AG04450 (cell line): ENCODE data around the gene BCKDK. TPM values are rescaled to one million over a fixed set of nuclear protein-coding genes. Genes with fewer than 3 reads are reported as not detected.
A peak's percentile ranks its signal among the peaks of the same experiment; 100 is the strongest.

Source experiments
- CTCF ChIA-PET: fragments of 300-600, 350-600 bp; formaldehyde crosslinking; extraction: SDS; loops from one replicate; lab custom pipeline; 2022; ENCODE audit warnings: antibody characterized with exemption, inconsistent platforms; lab: Charles Lee
- POLR2A ChIA-PET: fragments of 350-600 bp; formaldehyde crosslinking; extraction: SDS; loops from one replicate; lab custom pipeline; 2021; ENCODE audit warnings: antibody characterized with exemption, inconsistent platforms; lab: Yijun Ruan, JAX
- DNase-seq: peaks from one replicate; pipeline ENCODE4 v3.0.0-alpha.2; 2011; ENCODE audit warnings: low read depth, low spot score
- H3K27ac ChIP-seq: one replicate; pipeline ENCODE4 v1.5.1; 2012; ENCODE audit warnings: low read depth, low read length, control low read depth
- H3K27me3 ChIP-seq: one replicate; pipeline ENCODE4 v1.6.0; 2012; ENCODE audit warnings: low read length; ENCODE audit not compliant: control insufficient read depth, insufficient read depth
- H3K4me3 ChIP-seq: 2 replicates; pipeline ENCODE4 v1.5.1; 2011; ENCODE audit warnings: mild to moderate bottlenecking, low read depth, low read length, control low read depth
- H3K9me3 ChIP-seq: 2 replicates; pipeline ENCODE4 v1.5.1; 2012; ENCODE audit warnings: low read length; ENCODE audit not compliant: control insufficient read depth, insufficient read depth
- polyA plus RNA-seq: library from polyadenylated mRNA; depleted of rRNA; stranded (reverse); fragments of >200 nt; gene quantifications from 2 replicates; pipeline ENCODE4 v1.2.3, GENCODE V29; 2011
- TF ChIP-seq, protein P1 (sequence below): IDR thresholded peaks from 2 replicates; pipeline ENCODE4 v1.5.1; 2011; ENCODE audit warnings: low read depth, low read length, control low read depth, inconsistent platforms

The BCKDK gene
- polyA plus RNA-seq, 1 experiment = 31.6 TPM

DNA sequence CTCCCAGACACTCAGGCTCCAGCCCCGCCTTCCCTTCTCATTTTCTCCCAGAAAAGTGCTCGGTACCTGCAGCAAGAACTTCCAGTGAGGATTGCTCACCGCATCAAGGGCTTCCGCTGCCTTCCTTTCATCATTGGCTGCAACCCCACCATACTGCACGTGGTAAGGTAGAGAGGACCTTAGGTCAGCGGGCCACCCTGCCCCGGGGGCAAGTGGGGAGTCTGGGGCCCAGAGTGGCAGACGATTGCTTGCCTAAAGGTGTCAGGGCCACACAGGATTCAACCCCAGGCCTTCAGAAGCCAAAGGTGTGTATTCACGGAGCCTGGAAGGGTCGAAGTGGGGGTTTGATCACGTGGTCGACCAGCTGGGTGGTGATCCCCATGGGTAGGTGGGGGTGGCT, 1.4 kb downstream of the BCKDK start:
- no peaks in the 10 kb centered on the region for H3K9me3 ChIP-seq
- no peak overlapping the region for H3K27ac ChIP-seq
- TF ChIP-seq, protein P1, sequence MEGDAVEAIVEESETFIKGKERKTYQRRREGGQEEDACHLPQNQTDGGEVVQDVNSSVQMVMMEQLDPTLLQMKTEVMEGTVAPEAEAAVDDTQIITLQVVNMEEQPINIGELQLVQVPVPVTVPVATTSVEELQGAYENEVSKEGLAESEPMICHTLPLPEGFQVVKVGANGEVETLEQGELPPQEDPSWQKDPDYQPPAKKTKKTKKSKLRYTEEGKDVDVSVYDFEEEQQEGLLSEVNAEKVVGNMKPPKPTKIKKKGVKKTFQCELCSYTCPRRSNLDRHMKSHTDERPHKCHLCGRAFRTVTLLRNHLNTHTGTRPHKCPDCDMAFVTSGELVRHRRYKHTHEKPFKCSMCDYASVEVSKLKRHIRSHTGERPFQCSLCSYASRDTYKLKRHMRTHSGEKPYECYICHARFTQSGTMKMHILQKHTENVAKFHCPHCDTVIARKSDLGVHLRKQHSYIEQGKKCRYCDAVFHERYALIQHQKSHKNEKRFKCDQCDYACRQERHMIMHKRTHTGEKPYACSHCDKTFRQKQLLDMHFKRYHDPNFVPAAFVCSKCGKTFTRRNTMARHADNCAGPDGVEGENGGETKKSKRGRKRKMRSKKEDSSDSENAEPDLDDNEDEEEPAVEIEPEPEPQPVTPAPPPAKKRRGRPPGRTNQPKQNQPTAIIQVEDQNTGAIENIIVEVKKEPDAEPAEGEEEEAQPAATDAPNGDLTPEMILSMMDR = no peak
- ChIA-PET CTCF (interaction anchor here (1.1 to 1.6 kb wide), 2 partner anchors 32 to 33 kb away, joined by 4 to 5 read pairs; no protein-coding TSS in a partner anchor), POLR2A (no interaction called here)
- DNase-seq = no peak
- H3K27me3 ChIP-seq = no peaks in the 10 kb centered on the region
- H3K4me3 ChIP-seq = peak overlapping the region; percentile 75; the same call in 1 of the 2 replicates

DNA sequence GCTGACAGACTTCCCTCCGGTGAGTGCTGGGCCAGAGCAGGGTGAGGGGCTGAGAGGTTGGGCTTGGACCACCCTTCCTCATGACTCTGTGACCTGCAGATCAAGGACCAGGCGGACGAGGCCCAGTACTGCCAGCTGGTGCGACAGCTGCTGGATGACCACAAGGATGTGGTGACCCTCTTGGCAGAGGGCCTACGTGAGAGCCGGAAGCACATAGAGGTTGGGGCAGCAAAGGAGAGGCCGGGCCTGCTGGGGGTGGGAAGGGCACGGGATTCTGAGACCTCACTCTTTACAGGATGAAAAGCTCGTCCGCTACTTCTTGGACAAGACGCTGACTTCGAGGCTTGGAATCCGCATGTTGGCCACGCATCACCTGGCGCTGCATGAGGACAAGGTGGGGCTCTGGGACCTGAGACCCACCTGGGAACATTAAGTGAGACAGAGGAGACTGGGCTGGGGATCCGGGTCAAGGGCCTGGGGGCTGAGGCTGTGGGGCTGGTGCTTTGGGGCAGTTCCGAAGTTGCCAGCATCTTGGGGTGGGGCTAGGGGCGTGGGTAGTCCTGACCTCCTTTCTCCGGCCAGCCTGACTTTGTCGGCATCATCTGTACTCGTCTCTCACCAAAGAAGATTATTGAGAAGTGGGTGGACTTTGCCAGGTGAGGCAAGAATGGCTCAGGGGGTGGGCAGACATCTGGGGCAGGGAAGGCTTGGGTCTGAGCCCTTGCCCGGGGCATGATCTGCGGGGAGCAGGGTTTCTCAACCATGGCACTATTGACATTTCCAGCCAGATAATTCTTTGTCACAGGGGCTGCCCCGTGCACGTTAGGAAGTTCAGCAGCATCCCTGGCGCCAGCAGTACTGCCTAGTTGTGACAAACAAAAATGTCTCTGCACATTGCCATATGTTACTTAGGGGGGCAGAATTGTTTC, 2.2 kb downstream of the BCKDK start:
- Histone ChIP-seq H3K4me3 (no peak overlapping the region), H3K27ac (no peak overlapping the region)

DNA sequence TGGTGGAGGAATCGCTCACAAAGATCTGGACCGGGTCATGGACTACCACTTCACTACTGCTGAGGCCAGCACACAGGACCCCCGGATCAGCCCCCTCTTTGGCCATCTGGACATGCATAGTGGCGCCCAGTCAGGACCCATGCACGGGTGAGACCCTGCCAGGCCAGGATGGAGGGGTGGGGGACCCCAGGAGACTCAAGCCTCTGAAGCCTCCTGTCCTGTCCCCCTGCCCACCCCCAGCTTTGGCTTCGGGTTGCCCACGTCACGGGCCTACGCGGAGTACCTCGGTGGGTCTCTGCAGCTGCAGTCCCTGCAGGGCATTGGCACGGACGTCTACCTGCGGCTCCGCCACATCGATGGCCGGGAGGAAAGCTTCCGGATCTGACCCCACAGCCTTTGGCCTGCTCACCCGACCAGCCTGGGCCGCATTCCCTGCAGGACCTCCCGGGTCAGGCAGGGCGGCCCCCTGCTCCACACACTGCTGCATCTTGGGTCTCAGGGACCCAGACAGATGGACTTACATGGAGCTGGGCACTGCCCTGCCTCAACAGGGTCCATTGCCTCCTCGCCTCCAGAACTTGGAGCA, 3.8 kb downstream of the BCKDK start:
- Histone ChIP-seq H3K27me3 (no peaks in the 10 kb centered on the region), H3K4me3 (no peak overlapping the region), H3K27ac (no peak overlapping the region), H3K9me3 (no peaks in the 10 kb centered on the region; the same call in 1 of the 2 replicates)
- ChIA-PET POLR2A (no interaction called here), CTCF (interaction anchor here (0.8 kb wide), 1 partner anchor 31 kb away, joined by 4 read pairs; no protein-coding TSS in a partner anchor)
- TF ChIP-seq, protein P1 = no peak
- no peak for DNase-seq

More for the DNA sequence above, 2.2 kb downstream of the BCKDK start:
- CTCF ChIA-PET = interaction anchor here (1.1 to 1.6 kb wide), 2 partner anchors 31 to 32 kb away, joined by 4 to 5 read pairs; no protein-coding TSS in a partner anchor
- POLR2A ChIA-PET = no interaction called here
- Histone ChIP-seq H3K27me3 (no peaks in the 10 kb centered on the region), H3K9me3 (no peaks in the 10 kb centered on the region)
- TF ChIP-seq, protein P1 = no peak
- no peak for DNase-seq

DNA sequence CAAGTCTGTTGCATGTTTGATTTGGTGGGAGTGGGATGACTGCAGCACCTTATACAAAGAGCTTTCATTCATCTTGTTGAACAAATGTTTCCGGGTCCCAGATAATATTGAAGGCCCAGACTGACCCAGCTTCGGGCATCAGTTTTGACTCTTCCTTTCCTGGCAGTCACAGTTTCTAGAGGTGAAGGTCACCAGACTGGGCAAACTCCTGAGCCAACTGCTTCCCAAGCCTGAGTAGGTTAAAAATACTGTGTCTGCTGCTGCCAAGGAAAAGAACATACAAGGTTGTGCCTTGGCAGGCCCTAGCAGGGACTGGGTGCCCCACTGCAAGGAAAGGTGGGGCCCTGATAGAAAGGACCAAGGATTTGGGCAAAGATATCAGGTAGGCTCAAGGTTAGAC, 4.5 kb downstream of the BCKDK start:
- Histone ChIP-seq H3K27me3 (no peaks in the 10 kb centered on the region), H3K27ac (no peak overlapping the region), H3K9me3 (no peaks in the 10 kb centered on the region; the same call in 1 of the 2 replicates), H3K4me3 (no peak overlapping the region)
- TF ChIP-seq, protein P1 = no peak
- CTCF ChIA-PET = interaction anchor here (3.3 kb wide), 1 partner anchor 29 kb away, joined by 14 read pairs; no protein-coding TSS in a partner anchor
- POLR2A ChIA-PET = no interaction called here
- no peak for DNase-seq
